HG03469 (cell line): ENCODE measurements around the gene EEF2.

ENCODE experiments used
- ATAC-seq: cut with Tn5 transposase; IDR thresholded peaks from one replicate; pipeline ENCODE4 v1.9.1; 2021; ENCODE audit warnings: mild to moderate bottlenecking, moderate library complexity, moderate number of reproducible peaks; ENCODE audit not compliant: unreplicated experiment

Gene EEF2

DNA sequence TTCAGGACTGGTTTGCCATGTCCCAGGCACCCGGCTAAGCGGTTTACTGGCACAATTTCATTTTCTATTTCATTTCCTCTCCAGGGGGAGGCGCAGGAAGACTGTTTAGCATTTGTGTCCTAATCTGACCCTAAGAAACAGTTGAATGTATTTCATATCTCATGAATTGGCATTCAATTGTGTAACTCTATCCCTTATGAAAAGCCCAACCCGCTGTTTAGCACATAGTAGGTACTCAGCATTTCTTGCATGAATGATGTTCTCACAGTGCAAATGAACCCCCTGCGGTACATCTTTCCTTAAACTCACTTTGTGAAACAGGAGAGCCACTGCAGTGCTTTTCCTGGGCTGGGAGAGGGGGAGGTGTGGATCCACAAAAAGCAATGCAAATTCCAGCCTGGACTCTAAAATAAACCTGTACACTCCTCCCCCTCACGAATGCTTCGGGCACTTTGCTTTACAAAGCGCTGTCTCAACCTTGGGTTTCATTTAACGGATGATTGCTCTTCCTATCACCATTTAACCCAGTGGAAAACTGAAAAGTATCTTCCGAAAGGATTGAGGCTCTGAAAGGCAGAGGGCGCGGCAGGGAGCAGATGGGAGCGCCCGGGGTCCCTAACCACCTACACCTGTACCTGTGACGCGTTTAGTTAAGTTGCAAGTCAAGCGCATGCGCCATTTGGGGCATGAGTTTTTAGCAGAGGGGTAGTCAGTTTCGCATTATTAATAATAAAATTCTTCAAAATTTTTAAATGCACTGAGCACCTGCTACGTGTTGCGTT, 1.2 kb upstream of the EEF2 start:
- ATAC-seq: no peak

DNA sequence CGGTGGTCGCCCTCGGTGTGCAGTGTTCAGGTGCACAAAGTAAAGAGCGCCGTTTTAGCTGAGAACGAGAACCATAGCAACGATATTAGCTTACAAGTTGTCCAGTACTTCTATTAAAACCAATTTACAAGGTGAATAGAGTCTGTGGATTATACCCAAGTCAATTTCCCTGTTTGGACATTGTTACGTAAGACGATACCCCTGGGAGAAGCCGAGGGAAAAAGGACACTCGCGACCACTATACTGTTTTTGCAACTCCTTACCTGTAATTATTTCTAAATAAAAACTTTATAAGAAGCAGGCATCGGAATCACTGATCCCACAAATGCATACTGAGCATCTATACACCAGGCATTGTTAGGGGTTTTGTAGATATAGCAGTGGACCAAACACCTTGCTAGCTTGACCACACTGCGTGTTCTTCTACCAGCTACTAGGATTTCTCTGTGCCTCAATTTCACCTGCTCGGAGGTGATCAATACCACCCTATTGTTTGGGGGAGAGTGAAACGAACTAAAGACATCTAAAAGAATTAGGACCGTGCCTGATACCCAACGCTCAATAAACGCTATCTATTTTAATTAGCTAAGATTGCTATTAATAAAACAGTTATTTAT, 488 bp upstream of the EEF2 start:
- no peak for ATAC-seq

DNA sequence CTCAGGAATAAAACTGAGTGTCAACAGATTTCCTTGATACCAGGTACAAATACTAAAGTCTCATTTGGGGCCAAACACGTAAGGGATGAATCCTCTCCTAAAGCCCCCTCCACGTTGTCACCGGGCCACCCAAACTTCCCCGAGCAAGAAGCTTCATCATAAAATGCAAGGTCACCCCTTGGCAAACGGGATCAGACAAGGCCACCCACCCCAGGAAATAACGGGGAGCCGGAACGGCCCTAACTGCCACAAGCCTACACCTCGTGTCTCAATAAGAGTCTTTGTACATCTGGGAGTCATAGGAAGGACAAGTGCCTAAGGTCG, 717 bp downstream of the EEF2 start:
- no peak for ATAC-seq

DNA sequence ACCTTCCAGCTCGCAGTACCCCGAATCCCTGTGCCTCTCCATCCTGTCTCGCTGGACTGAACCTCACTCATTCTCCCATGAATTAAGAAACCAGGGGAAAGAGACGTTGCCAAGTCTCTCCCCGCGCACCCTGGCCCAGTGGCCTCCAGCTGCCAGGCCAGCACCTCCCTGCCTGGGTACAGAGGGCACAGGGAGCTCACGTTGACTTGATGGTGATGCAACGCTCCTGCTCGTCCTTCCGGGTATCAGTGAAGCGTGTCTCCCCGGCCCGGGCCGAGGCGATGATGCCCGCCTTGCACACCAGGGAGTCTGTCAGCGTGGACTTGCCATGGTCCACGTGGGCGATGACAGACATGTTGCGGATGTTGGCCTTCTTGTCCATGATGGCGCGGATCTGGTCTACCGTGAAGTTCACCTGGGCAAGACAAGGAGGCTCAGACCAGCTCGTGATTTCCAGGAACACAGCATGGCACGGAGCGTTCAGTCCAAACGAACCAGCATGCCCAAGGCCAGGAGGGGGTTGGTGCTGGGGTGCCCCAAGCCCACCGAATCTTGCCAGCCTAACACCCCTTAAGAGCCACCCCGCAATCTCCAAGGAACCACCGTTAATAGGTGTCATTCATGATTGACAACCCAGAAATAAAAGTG, 1.2 kb downstream of the EEF2 start:
- no peak for ATAC-seq

DNA sequence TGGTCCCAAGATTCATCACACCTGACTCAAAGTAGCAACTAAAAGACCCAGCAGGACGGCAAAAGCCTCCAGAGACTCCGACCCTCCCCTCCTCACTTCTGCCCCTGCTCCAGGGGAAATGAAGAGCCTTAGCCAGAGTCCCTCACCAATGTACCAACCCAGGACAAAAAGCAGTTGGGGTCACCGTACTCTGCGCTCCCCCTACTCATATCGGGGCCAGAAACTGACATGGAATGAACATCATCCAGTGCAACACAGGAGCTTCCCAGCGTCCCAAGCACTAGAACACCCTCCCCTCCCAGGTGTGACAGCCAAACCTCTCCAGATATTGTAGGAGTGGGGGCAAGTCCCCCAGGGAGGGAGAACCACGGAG, 1.7 kb downstream of the EEF2 start:
- ATAC-seq: no peak

DNA sequence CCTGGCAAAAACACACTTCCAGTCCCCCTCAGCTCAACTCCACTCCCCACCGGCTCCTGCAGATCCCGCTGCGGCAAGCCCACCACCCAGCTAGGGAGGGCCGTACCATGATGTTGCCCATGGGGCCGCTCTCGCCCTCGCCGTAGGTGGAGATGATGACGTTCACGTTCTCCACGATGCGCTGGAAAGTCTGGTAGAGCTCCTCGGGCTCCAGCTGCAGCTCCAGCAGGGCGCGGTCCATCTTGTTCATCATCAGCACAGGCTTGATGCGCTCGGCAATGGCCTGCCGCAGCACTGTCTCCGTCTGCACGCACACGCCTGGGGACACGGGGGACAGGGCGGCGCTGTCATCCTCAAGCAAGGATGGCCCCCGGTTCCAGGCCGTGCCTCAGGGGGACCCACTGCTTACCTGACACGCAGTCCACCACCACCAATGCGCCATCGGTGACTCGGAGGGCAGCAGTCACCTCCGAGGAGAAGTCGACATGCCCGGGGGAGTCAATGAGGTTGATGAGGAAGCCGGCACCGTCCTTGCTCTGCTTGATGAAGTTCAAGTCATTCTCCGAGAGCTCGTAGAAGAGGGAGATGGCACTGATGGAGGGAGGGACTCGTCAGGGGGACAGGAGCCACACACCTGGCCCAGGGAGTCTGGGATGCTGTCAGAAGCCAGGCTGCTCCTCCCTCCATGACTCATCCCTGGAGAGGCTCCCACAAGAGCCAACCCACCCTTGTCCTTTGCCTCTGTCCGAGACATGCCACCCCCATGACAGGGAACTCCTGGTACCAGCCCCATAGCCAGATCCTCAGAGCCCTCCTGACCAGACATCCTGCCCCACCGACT, 2.3 kb downstream of the EEF2 start:
- ATAC-seq: no peak

DNA sequence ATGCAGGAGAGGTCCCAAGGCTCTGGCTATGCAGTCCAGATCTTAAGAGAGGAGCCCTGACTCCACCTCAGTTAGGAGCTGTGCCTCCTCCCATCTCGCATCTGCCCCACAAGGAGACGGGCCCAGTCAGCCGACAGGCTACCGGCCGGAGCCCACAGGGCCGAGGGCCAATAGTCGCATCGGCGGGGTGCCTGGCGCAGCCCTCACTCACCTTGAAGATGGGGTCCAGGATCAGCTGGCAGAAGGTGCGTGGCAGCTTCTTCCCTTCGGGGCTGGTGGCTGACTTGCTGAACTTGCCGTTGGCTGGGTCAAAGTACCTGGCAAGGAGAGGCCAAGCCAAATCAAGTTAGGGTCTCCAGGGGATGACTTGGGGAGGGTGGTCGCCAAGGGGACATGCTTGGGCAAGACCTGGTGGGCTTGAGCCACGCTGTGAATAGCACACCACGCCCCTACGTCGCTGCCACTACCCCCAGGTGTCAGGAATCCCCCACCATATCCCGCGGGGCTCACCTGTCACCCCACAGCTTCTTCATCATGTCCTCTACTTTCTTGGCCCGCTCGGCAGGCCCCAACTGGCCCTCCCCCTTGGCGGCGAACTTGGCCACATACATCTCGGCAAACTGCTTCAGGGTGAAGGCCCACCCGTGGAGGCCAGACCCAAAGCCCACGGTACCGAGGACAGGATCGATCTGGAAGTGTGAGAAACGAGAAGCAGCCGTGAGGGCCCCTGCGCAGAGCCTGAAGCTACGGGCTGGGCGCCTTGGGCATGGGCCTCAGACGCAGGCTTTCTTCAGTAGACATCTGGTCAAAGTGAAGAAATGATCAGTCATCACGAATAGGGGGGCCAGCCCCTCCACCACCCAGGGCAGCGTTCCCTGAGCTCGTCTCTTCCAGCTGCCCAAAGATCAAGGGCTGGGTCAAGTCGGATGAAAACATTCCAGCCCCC, 3.3 kb downstream of the EEF2 start:
- ATAC-seq: no peak

DNA sequence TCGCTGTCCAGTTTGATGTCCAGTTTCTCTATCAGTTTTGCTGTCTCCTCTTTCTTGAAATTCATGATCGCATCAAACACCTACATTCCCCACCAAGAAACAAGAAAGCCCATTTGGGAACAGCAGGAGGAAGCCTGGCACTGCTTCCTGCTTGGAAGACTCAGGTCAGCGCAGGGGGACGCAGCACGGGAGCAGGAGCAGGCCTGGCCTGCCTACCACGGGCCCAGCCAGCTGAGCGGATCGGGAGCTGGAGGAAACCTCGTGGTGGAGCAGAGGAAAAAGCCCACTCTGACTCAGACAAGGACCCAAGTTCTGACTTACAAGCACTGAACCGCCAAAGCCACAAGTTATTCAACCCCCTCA, 3.9 kb downstream of the EEF2 start:
- no peak for ATAC-seq

DNA sequence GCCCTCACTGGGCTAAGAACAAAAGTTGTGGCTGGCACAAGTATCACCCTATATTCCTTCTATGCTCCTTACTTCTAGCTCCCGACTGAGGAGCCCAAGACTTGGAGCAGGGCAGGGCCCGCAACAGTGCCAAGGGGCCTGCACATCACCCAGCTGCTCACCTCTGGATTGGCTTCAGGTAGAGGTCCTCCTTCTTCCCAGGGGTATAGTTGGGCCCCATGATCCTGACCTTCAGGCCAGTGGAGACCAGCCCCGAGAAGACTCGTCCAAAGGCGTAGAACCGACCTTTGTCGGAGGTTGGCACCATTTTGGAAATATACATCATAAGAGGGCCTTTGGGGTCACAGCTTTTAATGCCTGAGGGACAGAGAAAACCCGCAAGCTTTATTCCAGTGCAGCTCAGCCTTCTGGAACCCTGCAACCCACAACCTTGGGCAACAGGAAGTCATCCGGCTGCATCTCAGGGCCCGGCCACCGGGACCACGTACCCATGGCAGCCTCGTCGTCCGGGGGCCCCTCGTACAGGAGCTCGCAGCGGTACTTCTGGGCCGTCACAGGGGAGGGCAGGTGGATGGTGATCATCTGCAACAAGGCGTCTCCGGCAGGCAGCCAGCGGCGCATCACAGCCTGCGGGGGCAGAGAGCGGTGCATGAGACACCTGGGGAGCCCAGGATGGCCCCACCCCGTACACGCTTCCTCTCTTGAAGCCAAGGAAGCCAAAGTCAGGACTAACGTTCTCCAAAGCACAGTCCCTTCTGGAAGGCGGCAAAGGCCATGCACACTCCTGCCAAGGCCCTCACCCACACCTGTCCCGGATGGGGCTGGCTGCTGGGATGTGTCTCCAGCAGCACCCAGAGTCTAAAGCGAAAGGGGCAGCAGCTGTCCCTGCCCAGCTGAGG, 4.7 kb downstream of the EEF2 start:
- no peak for ATAC-seq

DNA sequence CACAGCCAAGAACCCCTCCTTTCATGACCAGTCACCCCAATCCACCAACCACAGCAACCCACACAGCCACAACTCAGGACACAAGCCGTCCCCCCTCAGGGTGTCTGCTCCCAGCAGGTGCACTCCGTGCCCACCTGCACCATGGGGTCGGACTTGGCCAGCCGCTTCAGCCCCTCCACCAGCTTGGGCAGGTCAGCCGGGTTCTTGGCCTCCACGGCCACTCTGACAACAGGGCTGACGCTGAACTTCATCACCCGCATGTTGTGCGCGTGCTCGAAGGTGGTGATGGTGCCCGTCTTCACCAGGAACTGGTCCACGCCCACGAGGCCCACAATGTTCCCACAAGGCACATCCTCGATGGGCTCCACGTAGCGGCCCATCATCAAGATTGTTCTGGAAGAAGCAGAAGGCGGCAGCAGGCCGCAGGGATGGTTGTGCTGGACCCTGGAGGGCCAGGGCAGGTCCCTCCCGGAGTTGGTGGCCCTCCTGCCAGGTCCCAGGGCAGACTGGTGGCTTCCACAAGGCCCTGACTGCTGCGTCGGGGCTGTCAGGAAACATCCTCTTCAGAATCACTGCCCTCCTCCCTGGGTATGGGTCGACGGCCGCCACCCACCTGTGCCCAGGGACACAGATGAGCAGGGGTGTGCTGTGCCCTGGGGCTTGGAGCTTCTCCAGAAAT, 5.5 kb downstream of the EEF2 start:
- ATAC-seq: no peak

DNA sequence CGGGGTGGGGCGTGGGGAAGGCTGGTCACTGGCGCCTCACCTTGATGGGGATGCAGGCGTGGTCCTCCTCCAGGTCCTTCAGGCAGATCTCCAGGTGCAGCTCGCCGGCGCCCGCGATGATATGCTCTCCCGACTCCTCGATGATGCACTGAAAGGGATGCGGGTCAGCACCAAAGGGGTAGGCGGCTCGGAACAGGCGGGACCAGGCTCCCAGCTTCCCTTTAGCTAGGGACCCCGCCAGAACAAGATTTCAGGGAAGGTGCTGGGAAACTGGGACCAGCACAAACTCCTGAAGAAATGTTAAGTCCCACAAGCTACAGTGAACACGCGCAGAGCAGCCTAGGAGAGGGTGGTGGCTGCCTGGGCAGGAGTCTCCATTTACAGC, 6.0 kb downstream of the EEF2 start:
- ATAC-seq: no peak

DNA sequence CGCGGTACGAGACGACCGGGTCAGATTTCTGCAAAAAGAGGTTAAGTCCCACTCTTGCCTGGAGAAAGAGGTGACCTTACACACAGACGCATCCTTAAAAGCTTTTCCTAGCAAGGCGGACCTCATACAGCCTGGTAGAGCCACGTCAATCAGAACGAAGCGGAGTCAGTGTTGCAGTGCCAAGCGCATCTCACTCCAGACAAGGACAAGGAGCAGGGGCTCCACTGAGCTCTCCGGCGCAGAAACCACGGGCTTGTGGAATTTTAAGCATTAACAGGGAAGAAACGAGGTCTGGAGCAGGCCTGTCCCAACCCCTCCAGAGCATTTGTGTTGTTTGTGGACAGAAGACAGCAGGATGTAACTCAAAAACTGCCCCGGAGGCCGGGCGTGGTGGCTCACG, 7.1 kb downstream of the EEF2 start:
- no peak for ATAC-seq

DNA sequence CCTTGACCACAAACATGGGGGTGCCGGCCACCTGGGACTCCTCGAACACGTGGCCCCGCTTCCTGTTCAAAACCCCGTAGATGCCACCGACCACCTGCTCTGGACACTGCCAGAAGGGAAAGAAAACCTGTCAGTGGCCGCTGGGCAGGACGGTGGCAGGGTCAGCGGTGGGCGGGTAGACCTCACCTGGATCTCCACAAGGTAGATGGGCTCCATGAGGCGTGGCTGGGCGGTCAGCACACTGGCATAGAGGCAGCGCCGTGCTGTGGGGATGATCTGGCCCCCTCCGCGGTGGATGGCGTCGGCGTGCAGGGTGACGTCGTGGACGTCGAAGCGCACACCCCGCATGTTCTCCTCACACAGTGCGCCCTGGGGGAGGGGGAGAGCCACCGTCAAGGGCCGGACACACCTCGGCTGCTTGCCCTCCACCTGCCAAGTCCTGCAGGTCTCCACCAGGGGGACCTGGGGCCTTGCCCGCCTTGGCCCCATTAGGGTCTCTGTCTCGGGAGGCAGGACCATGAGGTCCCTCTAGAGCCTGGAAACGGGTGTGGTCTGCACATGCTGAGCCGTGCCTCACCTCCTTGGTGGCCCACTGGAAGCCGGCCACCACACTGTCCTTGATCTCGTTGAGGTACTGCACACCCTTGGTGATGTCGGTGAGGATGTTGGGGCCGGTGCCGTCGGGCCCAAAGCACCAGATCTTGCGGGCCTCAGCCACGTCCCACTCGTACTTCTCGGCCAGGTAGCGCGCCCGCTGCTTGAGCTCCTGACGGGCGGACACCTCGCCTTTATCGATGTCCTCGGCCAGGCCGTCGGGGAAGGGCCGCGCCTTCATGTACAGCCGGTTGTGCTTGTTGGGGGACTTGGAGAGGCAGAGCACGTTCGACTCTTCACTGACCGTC, 7.8 kb downstream of the EEF2 start:
- ATAC-seq: no peak

DNA sequence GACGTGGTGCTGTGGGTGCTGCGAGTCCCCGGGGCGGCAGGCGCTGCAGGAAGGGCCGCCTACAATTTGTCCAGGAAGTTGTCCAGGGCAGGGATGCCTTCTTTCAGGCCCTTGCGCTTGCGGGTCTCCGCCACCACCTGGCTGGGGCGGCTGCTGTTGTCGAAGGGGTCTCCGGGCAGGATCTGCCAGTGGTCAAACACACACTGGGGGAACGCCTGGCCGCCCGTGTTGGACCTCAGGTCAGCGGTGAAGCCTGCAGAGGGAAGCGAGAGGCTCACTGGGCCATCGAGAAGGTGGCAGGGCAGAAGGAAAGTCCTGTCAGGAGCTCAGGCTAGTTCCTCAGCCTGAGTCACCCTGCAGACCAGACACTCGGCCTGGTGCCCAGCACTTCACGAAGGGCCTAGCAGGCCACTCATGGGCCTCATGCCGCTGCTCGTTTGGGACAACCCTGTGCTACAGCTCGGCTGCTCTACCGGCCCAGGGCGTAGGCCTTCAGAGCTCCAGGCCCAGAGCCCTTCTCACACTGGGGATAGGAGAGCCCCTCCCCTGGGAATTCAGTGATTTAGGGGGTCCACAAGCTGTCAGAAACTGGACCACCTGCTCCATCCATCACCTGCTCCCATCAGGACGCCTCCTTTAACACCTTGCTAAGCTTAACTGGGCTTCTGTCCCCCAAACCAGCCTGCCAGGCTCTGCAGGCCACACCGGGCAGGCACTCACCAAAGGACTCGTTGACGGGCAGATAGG, 8.6 kb downstream of the EEF2 start:
- ATAC-seq: no peak

DNA sequence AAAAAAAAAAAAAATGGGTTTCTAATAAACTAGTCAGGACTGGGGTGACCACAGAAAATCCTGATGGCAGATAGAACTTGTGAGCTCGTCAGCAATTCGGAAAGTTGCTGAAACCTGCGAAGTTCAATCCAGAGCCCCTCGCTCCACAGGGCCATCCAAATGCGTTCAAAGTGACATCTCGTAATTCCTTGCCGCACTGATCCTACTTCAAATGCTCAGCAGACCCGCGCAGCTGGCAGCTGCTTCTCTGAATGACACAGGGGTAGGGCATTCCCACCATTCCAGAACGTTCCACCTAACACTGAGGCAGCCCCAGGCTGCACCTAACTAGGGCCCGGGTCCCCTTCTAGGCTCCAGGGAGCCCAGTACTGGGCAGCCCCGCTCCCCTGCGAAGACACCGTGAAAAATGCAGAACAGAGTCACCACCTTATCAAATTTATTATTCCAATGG, 9.6 kb downstream of the EEF2 start:
- ATAC-seq: no peak

DNA sequence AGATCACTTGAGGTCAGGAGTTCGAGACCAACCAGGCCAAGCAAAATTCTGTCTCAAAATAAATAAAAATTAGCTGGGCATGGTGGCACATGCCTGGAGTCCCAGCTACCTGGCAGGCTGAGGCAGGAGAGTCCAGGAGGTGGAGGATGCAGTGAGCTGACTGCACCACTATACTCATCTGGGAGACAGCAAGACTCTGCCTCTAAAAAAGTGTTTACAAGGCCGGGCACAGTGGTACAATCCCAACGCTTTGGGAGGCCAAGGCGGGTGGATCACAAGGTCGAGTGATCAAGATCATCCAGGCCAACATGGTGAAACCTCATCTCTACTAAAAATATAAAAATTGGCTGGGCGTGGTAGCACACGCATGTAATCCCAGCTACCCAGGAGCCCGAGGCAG, 10.1 kb downstream of the EEF2 start:
- no peak for ATAC-seq
